Cardiac muscle cell (in vitro differentiated cells and primary cell): ENCODE results near the gene KCNH1. TPM values are rescaled to one million over a fixed set of nuclear protein-coding genes. Genes with fewer than 3 reads are reported as not detected.

ENCODE experiments used
- DNase-seq, 2 donors: peaks; one replicate each; pipeline versions ENCODE4 v3.0.0 to v3.0.0-alpha.2; 2010 to 2017; ENCODE audit warnings: low read depth in 1 of 2, low spot score in 1 of 2
- H3K27ac ChIP-seq: fragments of 200-600 bp; sonication (generic); 2 replicates; pipeline ENCODE4 v1.5.1; 2016
- H3K27me3 ChIP-seq: fragments of 200-600 bp; sonication (generic); 2 replicates; pipeline ENCODE4 v1.6.0; 2016; ENCODE audit warnings: control low read depth
- H3K36me3 ChIP-seq: fragments of 200-600 bp; sonication (generic); 2 replicates; pipeline ENCODE4 v1.5.1; 2016; ENCODE audit warnings: control low read depth
- H3K4me1 ChIP-seq: fragments of 200-600 bp; sonication (generic); 2 replicates; pipeline ENCODE4 v1.8.1; 2017; ENCODE audit warnings: low read depth, mild to moderate bottlenecking, mixed run types
- H3K4me3 ChIP-seq: fragments of 200-600 bp; sonication (generic); 2 replicates; pipeline ENCODE4 v1.5.1; 2016; ENCODE audit warnings: mild to moderate bottlenecking
- H3K9me3 ChIP-seq: fragments of 200-600 bp; sonication (generic); 2 replicates; pipeline ENCODE4 v1.5.1; 2017; ENCODE audit warnings: low read depth, mild to moderate bottlenecking, control low read depth
- CTCF ChIP-seq: IDR thresholded peaks from 2 replicates; pipeline ENCODE4 v1.5.1; 2012; ENCODE audit warnings: low read depth, mild to moderate bottlenecking, low read length
- polyA plus RNA-seq: library from polyadenylated mRNA; unstranded; fragments of >200 nt; fragmentation: Nextera tagmentation; extraction: Ambion mirVana; gene quantifications from 2 replicates; pipeline ENCODE4 v1.2.1, GENCODE V29; 2016
- total RNA-seq: library from RNA; depleted of rRNA; stranded (reverse); fragments of >200 nt; gene quantifications from 2 replicates; pipeline ENCODE4 v1.2.3, GENCODE V29; 2016

KCNH1 gene
- total and polyA plus RNA-seq, 2 experiments from 2014 or later = 0.54 TPM; not detected in 1

- Histone ChIP-seq H3K27ac (no peak overlapping the region), H3K36me3 (no peaks in the 10 kb centered on the region), H3K4me3 (no peak overlapping the region), H3K4me1 (peaks cover 17% of the 10 kb centered on the region), H3K27me3 (no peaks in the 10 kb centered on the region), H3K9me3 (no peaks in the 10 kb centered on the region)
- DNase-seq = no peak
- no peak for TF ChIP-seq CTCF
These were observed 502.5 kb downstream of the KCNH1 start for GRCh38 chr1:210631399-210631798.

GRCh38 chr1:210629276-210629675, 504.7 kb downstream of the KCNH1 start:
- peaks cover 14% of the 10 kb centered on the region for H3K4me1 ChIP-seq
- no peak overlapping the region for H3K27ac ChIP-seq
- no peaks in the 10 kb centered on the region for H3K9me3 ChIP-seq
- no peak for TF ChIP-seq CTCF
- DNase-seq = no peak
- no peak overlapping the region for H3K4me3 ChIP-seq
- H3K27me3 ChIP-seq = no peaks in the 10 kb centered on the region
- H3K36me3 ChIP-seq = no peaks in the 10 kb centered on the region

- no peak for TF ChIP-seq CTCF
- no peak for DNase-seq
- Histone ChIP-seq H3K4me3 (no peak overlapping the region), H3K27me3 (no peaks in the 10 kb centered on the region), H3K27ac (no peak overlapping the region), H3K9me3 (no peaks in the 10 kb centered on the region), H3K36me3 (no peaks in the 10 kb centered on the region), H3K4me1 (peaks cover 5% of the 10 kb centered on the region)
These were observed 506.2 kb downstream of the KCNH1 start for GRCh38 chr1:210627755-210628154.

Other genes starting within 250 kb of the KCNH1 start
- 28.7 and 35.2 TPM in 2 replicates for gene RCOR3, start 125.2 kb upstream of the KCNH1 start, total RNA-seq
- 36.6 and 42.8 TPM in 2 replicates for gene RCOR3, start 125.2 kb upstream of the KCNH1 start, polyA plus RNA-seq
- 2.8 and 8.7 TPM in 2 replicates for gene TRAF5, start 192.7 kb upstream of the KCNH1 start, total RNA-seq
- gene TRAF5, start 192.7 kb upstream of the KCNH1 start, polyA plus RNA-seq = 3.9 and 8.0 TPM in 2 replicates